GM12878 (cell line): Measurements from ENCODE around the gene MYOM1. TPM values are rescaled to one million over a fixed set of nuclear protein-coding genes. Genes with fewer than 3 reads are reported as not detected.

Source experiments
- ASH2L ChIP-seq: fragments of 300-600, 200-600 bp; sonication (generic); IDR thresholded peaks from 2 replicates; pipeline ENCODE4 v1.6.1; 2017; ENCODE audit warnings: low read depth, mild to moderate bottlenecking, borderline replicate concordance
- E2F4 ChIP-seq: IDR thresholded peaks from 2 replicates; pipeline ENCODE4 v1.6.1; 2012; ENCODE audit warnings: low read depth, low read length, improper control_type of control experiment
- EED ChIP-seq: sonication (generic); IDR thresholded peaks from 2 replicates; pipeline ENCODE4 v1.6.1; 2016; ENCODE audit warnings: antibody characterized with exemption, low read depth
- IKZF2 ChIP-seq, 2 experiments: fragments of 450-650 bp; IDR thresholded peaks; 2 replicates each; pipeline ENCODE4 v1.6.1; 2017; ENCODE audit warnings: mild to moderate bottlenecking in 2 of 2, moderate library complexity in 2 of 2
- IRF3 ChIP-seq: fragments of 450-650 bp; IDR thresholded peaks from 2 replicates; pipeline ENCODE4 v1.6.1; 2014; ENCODE audit warnings: mild to moderate bottlenecking
- IRF4 ChIP-seq: IDR thresholded peaks from 2 replicates; pipeline ENCODE4 v1.6.1; 2011; ENCODE audit warnings: low read depth, low read length
- NRF1 ChIP-seq: conservative IDR thresholded peaks from 2 replicates; pipeline ENCODE4 v1.6.1; 2011; ENCODE audit warnings: mild to moderate bottlenecking, low read depth, low read length, improper control_type of control experiment
- PAX5 ChIP-seq: IDR thresholded peaks from 2 replicates; pipeline ENCODE4 v1.6.1; 2011; ENCODE audit warnings: low read depth, low read length, borderline replicate concordance
- RELA ChIP-seq: fragments of 450-650 bp; IDR thresholded peaks from 2 replicates; pipeline ENCODE4 v1.8.0; 2014; ENCODE audit warnings: borderline replicate concordance; ENCODE audit not compliant: partially characterized antibody
- SPI1 ChIP-seq: IDR thresholded peaks from 2 replicates; pipeline ENCODE4 v1.6.1; 2011; ENCODE audit warnings: low read depth, mild to moderate bottlenecking, low read length, moderate library complexity, borderline replicate concordance; ENCODE audit not compliant: insufficient read depth
- SUPT20H ChIP-seq: IDR thresholded peaks from 2 replicates; pipeline ENCODE4 v1.6.1; 2011; ENCODE audit warnings: low read depth, mild to moderate bottlenecking, low read length, moderate library complexity, borderline replicate concordance; ENCODE audit not compliant: control insufficient read depth
- ZBTB33 ChIP-seq: fragments of 450-650 bp; IDR thresholded peaks from 2 replicates; pipeline ENCODE4 v1.6.1; 2017; ENCODE audit warnings: mild to moderate bottlenecking
- polyA plus RNA-seq, 11 experiments: library from polyadenylated mRNA; depleted of rRNA in 4 of 11; unstranded in 6 of 11; stranded (reverse) in 5 of 11; fragments of >200 nt; fragmentation: Nextera tagmentation in 4 of 11; fragmentation: Illumina TruSeq in 1 of 11; extraction: Ambion mirVana in 4 of 11; extraction: Trizol in 1 of 11; gene quantifications; 1 replicate in 1 of 11; 2 replicates in 10 of 11; pipeline versions ENCODE4 v1.2.1 to v1.2.3, GENCODE V29; 2011 to 2016; ENCODE audit warnings: inconsistent platforms in 2 of 11, missing spikeins in 2 of 11, low read depth in 1 of 11
- total RNA-seq, 4 experiments: library from RNA; depleted of rRNA in 3 of 4; stranded (reverse); fragments of >200 nt in 3 of 4; fragmentation: Illumina TruSeq in 1 of 4; extraction: Trizol in 1 of 4; gene quantifications; 2 replicates each; pipeline versions ENCODE4 v1.2.1 to v1.2.3, GENCODE V29; 2013 to 2021
- TF ChIP-seq, protein P1 (sequence below): IDR thresholded peaks from 2 replicates; pipeline ENCODE4 v1.6.1; 2012; ENCODE audit warnings: improper control_type of control experiment, low read depth, low read length; ENCODE audit not compliant: insufficient replicate concordance
- TF ChIP-seq, protein P2 (sequence below): fragments of 450-650 bp; IDR thresholded peaks from 2 replicates; pipeline ENCODE4 v1.6.1; 2016; ENCODE audit warnings: mild to moderate bottlenecking, moderate library complexity, borderline replicate concordance

Gene MYOM1
- total and polyA plus RNA-seq, 10 of the 15 experiments (the other 5 are each of a cell fraction or from before 2014, with no cell fraction given), result 0.06 to 1.0 (median 0.57) TPM

DNA sequence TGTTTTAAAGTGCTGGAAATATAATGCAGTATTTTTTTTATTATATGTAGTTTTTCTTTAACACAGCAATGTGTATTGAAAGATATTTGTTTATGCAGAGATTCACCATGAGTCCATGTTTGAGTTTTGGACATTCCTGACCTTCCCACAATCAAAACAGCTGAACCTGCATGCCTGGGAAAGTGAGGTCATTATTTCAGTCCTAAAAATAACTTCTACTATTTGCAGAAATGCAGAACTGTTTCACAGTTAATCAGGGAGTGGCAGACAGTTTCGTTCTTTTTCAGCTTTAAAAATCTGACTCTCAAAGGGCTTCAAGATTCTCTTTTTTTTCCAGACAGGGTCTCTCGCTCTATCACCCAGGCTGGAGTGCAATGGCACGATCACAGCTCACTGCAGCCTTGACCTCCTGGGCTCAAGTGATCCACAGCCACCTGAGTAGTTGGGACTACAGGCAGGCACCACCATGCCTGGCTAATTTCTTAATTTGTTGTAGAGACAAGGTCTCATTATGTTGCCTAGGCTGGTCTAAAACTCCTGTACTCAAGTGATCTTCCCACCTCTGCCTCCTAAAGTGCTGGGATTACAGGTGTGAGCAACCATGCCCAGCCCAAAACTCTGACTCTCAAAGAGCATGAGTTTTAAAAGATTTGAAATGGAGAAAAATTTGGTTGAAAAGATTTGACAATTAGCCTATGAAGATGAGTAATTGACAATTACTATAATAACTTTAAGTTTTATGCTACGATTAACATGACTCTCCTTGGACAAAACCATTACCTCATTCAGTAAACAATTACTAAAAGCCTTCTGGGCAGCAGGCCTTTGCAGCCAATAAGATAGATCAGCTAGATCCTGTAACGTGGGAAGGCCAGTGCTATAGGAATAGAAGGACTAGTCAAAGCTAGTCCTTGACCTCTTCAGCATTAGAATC, 37.2 kb upstream of the MYOM1 start (continued):
- TF ChIP-seq, protein P1, sequence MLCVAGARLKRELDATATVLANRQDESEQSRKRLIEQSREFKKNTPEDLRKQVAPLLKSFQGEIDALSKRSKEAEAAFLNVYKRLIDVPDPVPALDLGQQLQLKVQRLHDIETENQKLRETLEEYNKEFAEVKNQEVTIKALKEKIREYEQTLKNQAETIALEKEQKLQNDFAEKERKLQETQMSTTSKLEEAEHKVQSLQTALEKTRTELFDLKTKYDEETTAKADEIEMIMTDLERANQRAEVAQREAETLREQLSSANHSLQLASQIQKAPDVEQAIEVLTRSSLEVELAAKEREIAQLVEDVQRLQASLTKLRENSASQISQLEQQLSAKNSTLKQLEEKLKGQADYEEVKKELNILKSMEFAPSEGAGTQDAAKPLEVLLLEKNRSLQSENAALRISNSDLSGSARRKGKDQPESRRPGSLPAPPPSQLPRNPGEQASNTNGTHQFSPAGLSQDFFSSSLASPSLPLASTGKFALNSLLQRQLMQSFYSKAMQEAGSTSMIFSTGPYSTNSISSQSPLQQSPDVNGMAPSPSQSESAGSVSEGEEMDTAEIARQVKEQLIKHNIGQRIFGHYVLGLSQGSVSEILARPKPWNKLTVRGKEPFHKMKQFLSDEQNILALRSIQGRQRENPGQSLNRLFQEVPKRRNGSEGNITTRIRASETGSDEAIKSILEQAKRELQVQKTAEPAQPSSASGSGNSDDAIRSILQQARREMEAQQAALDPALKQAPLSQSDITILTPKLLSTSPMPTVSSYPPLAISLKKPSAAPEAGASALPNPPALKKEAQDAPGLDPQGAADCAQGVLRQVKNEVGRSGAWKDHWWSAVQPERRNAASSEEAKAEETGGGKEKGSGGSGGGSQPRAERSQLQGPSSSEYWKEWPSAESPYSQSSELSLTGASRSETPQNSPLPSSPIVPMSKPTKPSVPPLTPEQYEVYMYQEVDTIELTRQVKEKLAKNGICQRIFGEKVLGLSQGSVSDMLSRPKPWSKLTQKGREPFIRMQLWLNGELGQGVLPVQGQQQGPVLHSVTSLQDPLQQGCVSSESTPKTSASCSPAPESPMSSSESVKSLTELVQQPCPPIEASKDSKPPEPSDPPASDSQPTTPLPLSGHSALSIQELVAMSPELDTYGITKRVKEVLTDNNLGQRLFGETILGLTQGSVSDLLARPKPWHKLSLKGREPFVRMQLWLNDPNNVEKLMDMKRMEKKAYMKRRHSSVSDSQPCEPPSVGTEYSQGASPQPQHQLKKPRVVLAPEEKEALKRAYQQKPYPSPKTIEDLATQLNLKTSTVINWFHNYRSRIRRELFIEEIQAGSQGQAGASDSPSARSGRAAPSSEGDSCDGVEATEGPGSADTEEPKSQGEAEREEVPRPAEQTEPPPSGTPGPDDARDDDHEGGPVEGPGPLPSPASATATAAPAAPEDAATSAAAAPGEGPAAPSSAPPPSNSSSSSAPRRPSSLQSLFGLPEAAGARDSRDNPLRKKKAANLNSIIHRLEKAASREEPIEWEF, result peak; percentile 32
- TF ChIP-seq IKZF2 (IDR thresholded peaks at IDR 0.05), result peak; percentile 90
- TF ChIP-seq PAX5, result no peak
- no peak for TF ChIP-seq NRF1
- peak; percentile 74 for TF ChIP-seq SPI1
- TF ChIP-seq E2F4, result no peak
- TF ChIP-seq ASH2L, result no peak
- TF ChIP-seq IRF4, result peak; percentile 48; the same call in 1 of the 2 replicates
- no peak for TF ChIP-seq RELA
- TF ChIP-seq SUPT20H, result no peak
- no peak for TF ChIP-seq IRF3
- no peak for TF ChIP-seq ZBTB33
- TF ChIP-seq, protein P2, sequence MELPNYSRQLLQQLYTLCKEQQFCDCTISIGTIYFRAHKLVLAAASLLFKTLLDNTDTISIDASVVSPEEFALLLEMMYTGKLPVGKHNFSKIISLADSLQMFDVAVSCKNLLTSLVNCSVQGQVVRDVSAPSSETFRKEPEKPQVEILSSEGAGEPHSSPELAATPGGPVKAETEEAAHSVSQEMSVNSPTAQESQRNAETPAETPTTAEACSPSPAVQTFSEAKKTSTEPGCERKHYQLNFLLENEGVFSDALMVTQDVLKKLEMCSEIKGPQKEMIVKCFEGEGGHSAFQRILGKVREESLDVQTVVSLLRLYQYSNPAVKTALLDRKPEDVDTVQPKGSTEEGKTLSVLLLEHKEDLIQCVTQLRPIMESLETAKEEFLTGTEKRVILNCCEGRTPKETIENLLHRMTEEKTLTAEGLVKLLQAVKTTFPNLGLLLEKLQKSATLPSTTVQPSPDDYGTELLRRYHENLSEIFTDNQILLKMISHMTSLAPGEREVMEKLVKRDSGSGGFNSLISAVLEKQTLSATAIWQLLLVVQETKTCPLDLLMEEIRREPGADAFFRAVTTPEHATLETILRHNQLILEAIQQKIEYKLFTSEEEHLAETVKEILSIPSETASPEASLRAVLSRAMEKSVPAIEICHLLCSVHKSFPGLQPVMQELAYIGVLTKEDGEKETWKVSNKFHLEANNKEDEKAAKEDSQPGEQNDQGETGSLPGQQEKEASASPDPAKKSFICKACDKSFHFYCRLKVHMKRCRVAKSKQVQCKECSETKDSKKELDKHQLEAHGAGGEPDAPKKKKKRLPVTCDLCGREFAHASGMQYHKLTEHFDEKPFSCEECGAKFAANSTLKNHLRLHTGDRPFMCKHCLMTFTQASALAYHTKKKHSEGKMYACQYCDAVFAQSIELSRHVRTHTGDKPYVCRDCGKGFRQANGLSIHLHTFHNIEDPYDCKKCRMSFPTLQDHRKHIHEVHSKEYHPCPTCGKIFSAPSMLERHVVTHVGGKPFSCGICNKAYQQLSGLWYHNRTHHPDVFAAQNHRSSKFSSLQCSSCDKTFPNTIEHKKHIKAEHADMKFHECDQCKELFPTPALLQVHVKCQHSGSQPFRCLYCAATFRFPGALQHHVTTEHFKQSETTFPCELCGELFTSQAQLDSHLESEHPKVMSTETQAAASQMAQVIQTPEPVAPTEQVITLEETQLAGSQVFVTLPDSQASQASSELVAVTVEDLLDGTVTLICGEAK, result no peak
- peak; percentile 87 for TF ChIP-seq EED
